Mucosa of stomach (tissue), 1 donor: ENCODE measurements around the gene TEX101.
"Not testable (repeated sequence)": the region's sequence is repeated elsewhere in the genome, so short reads cannot be mapped to it uniquely, and the experiment has no call there.

Source experiments
- H3K27me3 ChIP-seq: one replicate; pipeline ENCODE4 v1.7.0; 2013; ENCODE audit warnings: mild to moderate bottlenecking, low read length; ENCODE audit not compliant: control insufficient read depth, insufficient read depth
- H3K36me3 ChIP-seq: one replicate; pipeline ENCODE4 v1.7.0; 2013; ENCODE audit warnings: low read length; ENCODE audit not compliant: control insufficient read depth, insufficient read depth
- H3K4me1 ChIP-seq: one replicate; pipeline ENCODE4 v1.7.0; 2013; ENCODE audit warnings: mild to moderate bottlenecking, low read length; ENCODE audit not compliant: control insufficient read depth, insufficient read depth
- H3K4me3 ChIP-seq: one replicate; pipeline ENCODE4 v1.7.0; 2013; ENCODE audit warnings: low read length
- H3K9ac ChIP-seq: one replicate; pipeline ENCODE4 v1.7.0; 2013; ENCODE audit warnings: mild to moderate bottlenecking, low read length, moderate library complexity
- H3K9me3 ChIP-seq: one replicate; pipeline ENCODE4 v1.7.0; 2013; ENCODE audit warnings: mild to moderate bottlenecking, low read length, moderate library complexity; ENCODE audit not compliant: control insufficient read depth
- donor health status: Pancreatic carcinoma.

The TEX101 gene

GRCh38 chr19:43390903-43391551, 23.7 kb upstream of the TEX101 start:
- H3K36me3 ChIP-seq, H3K4me1 ChIP-seq, H3K9me3 ChIP-seq, H3K27me3 ChIP-seq, H3K9ac ChIP-seq, H3K4me3 ChIP-seq: not testable (repeated sequence)

- not testable (repeated sequence) for H3K9me3 ChIP-seq, H3K4me1 ChIP-seq, H3K4me3 ChIP-seq, H3K36me3 ChIP-seq, H3K27me3 ChIP-seq, H3K9ac ChIP-seq
These were observed 23.1 kb upstream of the TEX101 start for GRCh38 chr19:43391552-43391935.

- not testable (repeated sequence) for H3K4me3 ChIP-seq, H3K9me3 ChIP-seq, H3K27me3 ChIP-seq, H3K4me1 ChIP-seq, H3K36me3 ChIP-seq, H3K9ac ChIP-seq
These were observed 21.2 kb upstream of the TEX101 start for GRCh38 chr19:43393501-43393900.

- Histone ChIP-seq H3K27me3 (no peaks in the 10 kb centered on the region), H3K9ac (no peak overlapping the region), H3K9me3 (no peaks in the 10 kb centered on the region), H3K4me3 (no peak overlapping the region), H3K36me3 (no peaks in the 10 kb centered on the region), H3K4me1 (peaks cover 6% of the 10 kb centered on the region)
These were observed 19.1 kb upstream of the TEX101 start for GRCh38 chr19:43395561-43395960.

GRCh38 chr19:43406297-43406696, 8.4 kb upstream of the TEX101 start:
- H3K9ac ChIP-seq = no peak overlapping the region
- H3K36me3 ChIP-seq = no peaks in the 10 kb centered on the region
- no peaks in the 10 kb centered on the region for H3K9me3 ChIP-seq
- no peaks in the 10 kb centered on the region for H3K27me3 ChIP-seq
- H3K4me1 ChIP-seq = no peaks in the 10 kb centered on the region
- H3K4me3 ChIP-seq = no peak overlapping the region

- Histone ChIP-seq H3K4me3 (no peak overlapping the region), H3K9me3 (no peaks in the 10 kb centered on the region), H3K36me3 (no peaks in the 10 kb centered on the region), H3K9ac (no peak overlapping the region), H3K27me3 (no peaks in the 10 kb centered on the region), H3K4me1 (no peaks in the 10 kb centered on the region)
These were observed 7.2 kb upstream of the TEX101 start for GRCh38 chr19:43407416-43408005.

GRCh38 chr19:43408043-43408442, 6.6 kb upstream of the TEX101 start:
- Histone ChIP-seq H3K4me3 (no peak overlapping the region), H3K27me3 (no peaks in the 10 kb centered on the region), H3K9me3 (no peaks in the 10 kb centered on the region)

GRCh38 chr19:43409415-43409814, 5.3 kb upstream of the TEX101 start:
- Histone ChIP-seq H3K27me3 (no peaks in the 10 kb centered on the region), H3K4me1 (no peaks in the 10 kb centered on the region), H3K4me3 (no peak overlapping the region), H3K36me3 (no peaks in the 10 kb centered on the region), H3K9ac (no peak overlapping the region), H3K9me3 (no peaks in the 10 kb centered on the region)

More at GRCh38 chr19:43408043-43408442, 6.6 kb upstream of the TEX101 start:
- H3K4me1 ChIP-seq = no peaks in the 10 kb centered on the region
- H3K9ac ChIP-seq = no peak overlapping the region
- H3K36me3 ChIP-seq = no peaks in the 10 kb centered on the region

- H3K9ac ChIP-seq = no peak overlapping the region
- H3K9me3 ChIP-seq = no peaks in the 10 kb centered on the region
- H3K36me3 ChIP-seq = no peaks in the 10 kb centered on the region
- H3K4me1 ChIP-seq = no peaks in the 10 kb centered on the region
- H3K27me3 ChIP-seq = no peaks in the 10 kb centered on the region
- H3K4me3 ChIP-seq = no peak overlapping the region
These were observed 2.2 kb upstream of the TEX101 start for GRCh38 chr19:43412441-43412840.

- H3K27me3 ChIP-seq = no peaks in the 10 kb centered on the region
- no peak overlapping the region for H3K4me3 ChIP-seq
- H3K36me3 ChIP-seq = no peaks in the 10 kb centered on the region
- H3K9me3 ChIP-seq = no peaks in the 10 kb centered on the region
- H3K9ac ChIP-seq = no peak overlapping the region
- H3K4me1 ChIP-seq = no peaks in the 10 kb centered on the region
These were observed 2.4 kb downstream of the TEX101 start for GRCh38 chr19:43416951-43417623.

GRCh38 chr19:43420954-43421353, 6.3 kb downstream of the TEX101 start:
- H3K36me3 ChIP-seq = no peaks in the 10 kb centered on the region
- H3K4me1 ChIP-seq = peaks cover 9% of the 10 kb centered on the region
- H3K27me3 ChIP-seq = no peaks in the 10 kb centered on the region
- no peaks in the 10 kb centered on the region for H3K9me3 ChIP-seq
- H3K9ac ChIP-seq = no peak overlapping the region
- H3K4me3 ChIP-seq = no peak overlapping the region

GRCh38 chr19:43422000-43422688, 7.5 kb downstream of the TEX101 start:
- Histone ChIP-seq H3K36me3 (no peaks in the 10 kb centered on the region), H3K9me3 (no peaks in the 10 kb centered on the region), H3K9ac (no peak overlapping the region), H3K27me3 (no peaks in the 10 kb centered on the region), H3K4me3 (no peak overlapping the region), H3K4me1 (peaks cover 17% of the 10 kb centered on the region)
